Keratinocyte (primary cell): ENCODE measurements around the gene ANKMY2. TPM values are rescaled to one million over a fixed set of nuclear protein-coding genes. Genes with fewer than 3 reads are reported as not detected.

ENCODE experiments used
- DNase-seq: peaks from one replicate; pipeline ENCODE4 v3.0.0-alpha.2; 2011; ENCODE audit warnings: low read depth, missing footprints, low spot score
- FAIRE-seq: peaks from 2 replicates; lab custom pipeline; 2011; peaks lifted over from hg19 to GRCh38; lab: Jason Lieb, UNC
- H2AFZ ChIP-seq: 2 replicates; pipeline ENCODE4 v1.6.0; 2012; ENCODE audit warnings: low read length, control low read depth, inconsistent platforms; ENCODE audit not compliant: control insufficient read depth
- H3K27ac ChIP-seq: 2 replicates; pipeline ENCODE4 v1.5.1; 2011; ENCODE audit warnings: low read length; ENCODE audit not compliant: control insufficient read depth, insufficient read depth
- H3K27me3 ChIP-seq: 3 replicates; pipeline ENCODE4 v1.6.0; 2011; ENCODE audit warnings: low read length; ENCODE audit not compliant: control insufficient read depth, insufficient read depth; ENCODE audit errors: extremely low read depth
- H3K36me3 ChIP-seq, 2 experiments: 2 replicates in 1 of 2; 3 replicates in 1 of 2; pipeline ENCODE4 v1.5.1; 2011; ENCODE audit warnings: low read length in 2 of 2, mild to moderate bottlenecking in 1 of 2; ENCODE audit not compliant: control insufficient read depth in 2 of 2, insufficient read depth in 2 of 2; ENCODE audit errors: extremely low read depth in 1 of 2
- H3K4me1 ChIP-seq: 3 replicates; pipeline ENCODE4 v1.5.1; 2011; ENCODE audit warnings: low read length; ENCODE audit not compliant: control insufficient read depth, insufficient read depth; ENCODE audit errors: extremely low read depth
- H3K4me2 ChIP-seq: 3 replicates; pipeline ENCODE4 v1.6.0; 2011; ENCODE audit warnings: low read depth, low read length; ENCODE audit not compliant: control insufficient read depth, insufficient read depth; ENCODE audit errors: extremely low read depth
- H3K4me3 ChIP-seq, 3 experiments: fragments of 200-600 bp in 1 of 3; sonication (generic) in 1 of 3; 2 replicates in 2 of 3; 3 replicates in 1 of 3; pipeline ENCODE4 v1.5.1; 2011 to 2016; ENCODE audit warnings: low read length in 3 of 3, mild to moderate bottlenecking in 3 of 3, control low read depth in 2 of 3, inconsistent platforms in 1 of 3, low read depth in 1 of 3, mixed read lengths in 1 of 3, mixed run types in 1 of 3, moderate library complexity in 1 of 3; ENCODE audit not compliant: control insufficient read depth in 2 of 3, insufficient read depth in 2 of 3; ENCODE audit errors: extremely low read depth in 1 of 3
- H3K79me2 ChIP-seq: 2 replicates; pipeline ENCODE4 v1.6.0; 2012; ENCODE audit warnings: low read length; ENCODE audit not compliant: control insufficient read depth, insufficient read depth
- H3K9ac ChIP-seq: 3 replicates; pipeline ENCODE4 v1.6.0; 2011; ENCODE audit warnings: low read length; ENCODE audit not compliant: control insufficient read depth, insufficient read depth; ENCODE audit errors: extremely low read depth
- H3K9me1 ChIP-seq: 3 replicates; pipeline ENCODE4 v1.6.0; 2011; ENCODE audit warnings: low read length; ENCODE audit not compliant: control insufficient read depth, insufficient read depth; ENCODE audit errors: extremely low read depth
- H3K9me3 ChIP-seq: 2 replicates; pipeline ENCODE4 v1.5.1; 2012; ENCODE audit warnings: low read depth, low read length; ENCODE audit not compliant: control insufficient read depth
- H4K20me1 ChIP-seq: 3 replicates; pipeline ENCODE4 v1.6.0; 2011; ENCODE audit warnings: low read length; ENCODE audit not compliant: control insufficient read depth, insufficient read depth; ENCODE audit errors: extremely low read depth
- EZH2 ChIP-seq: IDR thresholded peaks from one replicate; pipeline ENCODE4 v1.6.1; 2012; ENCODE audit warnings: inconsistent platforms, mild to moderate bottlenecking, low read length, moderate library complexity
- dilution Hi-C: fragments of 300-500 bp; cut with MboI; formaldehyde crosslinking; loops from one replicate; pipeline ENCODE4 v1.7.0; 2020; ENCODE audit warnings: low sequenced_read_pairs; ENCODE audit not compliant: extremely low pct_ligation_motif_present
- polyA plus RNA-seq, 5 experiments: library from polyadenylated mRNA; depleted of rRNA in 3 of 5; stranded (reverse) in 3 of 5; stranded (forward) in 1 of 5; unstranded in 1 of 5; fragments of >200 nt; gene quantifications; 1 replicate in 1 of 5; 2 replicates in 3 of 5; 3 replicates in 1 of 5; pipeline versions ENCODE4 v1.2.1 to v1.2.3, GENCODE V29; 2011 to 2012; ENCODE audit warnings: missing spikeins in 2 of 5, low read depth in 1 of 5, low replicate concordance in 1 of 5
- TF ChIP-seq, protein P1 (sequence below), 3 experiments: IDR thresholded peaks in 1 of 3; conservative IDR thresholded peaks in 1 of 3; optimal IDR thresholded peaks in 1 of 3; 2 replicates in 2 of 3; 3 replicates in 1 of 3; pipeline versions ENCODE3 to v1.5.1; 2011; ENCODE audit warnings: low read length in 3 of 3, mild to moderate bottlenecking in 3 of 3, moderate library complexity in 2 of 3, control low read depth in 1 of 3, inconsistent platforms in 1 of 3; ENCODE audit not compliant: insufficient read depth in 2 of 3; ENCODE audit errors: extremely low read depth in 1 of 3

The ANKMY2 gene
- polyA plus RNA-seq, 1 donor (not counting 4 experiments of a cell fraction or from before 2014, with no cell fraction given): 13.3 TPM

DNA sequence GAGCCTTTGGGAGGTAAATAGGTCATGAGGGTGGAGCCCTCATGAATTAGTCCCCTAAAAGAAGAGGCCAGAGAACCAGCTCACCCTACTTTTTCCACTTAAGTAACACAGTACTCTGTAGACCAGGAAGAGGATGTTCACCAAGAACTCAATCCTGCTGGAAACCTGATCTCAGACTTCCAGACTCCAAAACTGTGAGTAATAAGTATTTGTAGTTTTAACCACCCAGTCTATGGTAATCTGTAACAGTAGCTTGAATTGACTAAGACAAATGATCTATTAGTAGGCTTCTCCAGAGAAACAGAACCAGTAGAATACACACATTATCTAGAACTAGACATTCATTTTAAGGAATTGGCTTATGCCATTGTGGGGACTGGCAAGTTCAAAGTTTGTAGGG, 51.5 kb downstream of the ANKMY2 start:
- dilution Hi-C loops: no loop called here
- DNase-seq: no peak
- FAIRE-seq: no peak

DNA sequence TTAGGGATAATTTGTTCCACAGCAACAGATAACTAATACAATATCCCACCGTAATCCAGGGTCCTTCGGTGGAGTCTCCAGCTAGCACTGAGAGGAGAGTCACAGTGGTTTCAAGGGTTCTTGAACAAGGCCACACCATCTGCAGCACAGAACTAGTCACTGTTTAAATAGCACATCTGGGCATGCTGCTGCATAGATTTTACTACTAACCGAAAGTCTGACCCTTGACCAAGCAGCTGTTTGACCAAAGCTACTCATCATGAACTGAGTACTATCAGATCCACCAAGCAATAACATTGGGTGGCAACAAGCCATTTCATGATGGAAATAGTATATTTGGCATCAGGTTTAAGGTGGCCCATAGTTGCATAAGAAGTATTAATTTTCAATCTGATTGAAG, 53.2 kb downstream of the ANKMY2 start:
- dilution Hi-C loops: no loop called here
- DNase-seq: no peak
- H3K4me2 ChIP-seq: no peak overlapping the region
- H3K27me3 ChIP-seq: no peaks in the 10 kb centered on the region
- no peaks in the 10 kb centered on the region for H3K4me1 ChIP-seq
- H3K27ac ChIP-seq: no peak overlapping the region
- no peaks in the 10 kb centered on the region for H3K9me1 ChIP-seq
- TF ChIP-seq, protein P1, sequence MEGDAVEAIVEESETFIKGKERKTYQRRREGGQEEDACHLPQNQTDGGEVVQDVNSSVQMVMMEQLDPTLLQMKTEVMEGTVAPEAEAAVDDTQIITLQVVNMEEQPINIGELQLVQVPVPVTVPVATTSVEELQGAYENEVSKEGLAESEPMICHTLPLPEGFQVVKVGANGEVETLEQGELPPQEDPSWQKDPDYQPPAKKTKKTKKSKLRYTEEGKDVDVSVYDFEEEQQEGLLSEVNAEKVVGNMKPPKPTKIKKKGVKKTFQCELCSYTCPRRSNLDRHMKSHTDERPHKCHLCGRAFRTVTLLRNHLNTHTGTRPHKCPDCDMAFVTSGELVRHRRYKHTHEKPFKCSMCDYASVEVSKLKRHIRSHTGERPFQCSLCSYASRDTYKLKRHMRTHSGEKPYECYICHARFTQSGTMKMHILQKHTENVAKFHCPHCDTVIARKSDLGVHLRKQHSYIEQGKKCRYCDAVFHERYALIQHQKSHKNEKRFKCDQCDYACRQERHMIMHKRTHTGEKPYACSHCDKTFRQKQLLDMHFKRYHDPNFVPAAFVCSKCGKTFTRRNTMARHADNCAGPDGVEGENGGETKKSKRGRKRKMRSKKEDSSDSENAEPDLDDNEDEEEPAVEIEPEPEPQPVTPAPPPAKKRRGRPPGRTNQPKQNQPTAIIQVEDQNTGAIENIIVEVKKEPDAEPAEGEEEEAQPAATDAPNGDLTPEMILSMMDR (optimal IDR thresholded peaks at IDR 0.05 in 1 of 3, IDR thresholded peaks at IDR 0.05 in 1 of 3, conservative IDR thresholded peaks at IDR 0.05 in 1 of 3; ENCODE audit: extremely low read depth in 1 of 3, insufficient read depth in 2 of 3, low read length in 3 of 3): no peak
- TF ChIP-seq EZH2: no peak
- no peak overlapping the region for H2AFZ ChIP-seq
- H3K36me3 ChIP-seq: no peaks in the 10 kb centered on the region
- no peak overlapping the region for H3K4me3 ChIP-seq
- no peaks in the 10 kb centered on the region for H3K9me3 ChIP-seq
- H3K9ac ChIP-seq: no peak overlapping the region
- FAIRE-seq: no peak
- no peaks in the 10 kb centered on the region for H4K20me1 ChIP-seq
- H3K79me2 ChIP-seq: no peaks in the 10 kb centered on the region

More for the DNA sequence above, 51.5 kb downstream of the ANKMY2 start:
- no peak overlapping the region for H3K4me3 ChIP-seq
- H3K79me2 ChIP-seq: no peaks in the 10 kb centered on the region
- H3K9me1 ChIP-seq: no peaks in the 10 kb centered on the region
- no peaks in the 10 kb centered on the region for H4K20me1 ChIP-seq
- H3K4me1 ChIP-seq: no peaks in the 10 kb centered on the region
- H3K27ac ChIP-seq: no peak overlapping the region
- no peak overlapping the region for H2AFZ ChIP-seq
- TF ChIP-seq, protein P1 (optimal IDR thresholded peaks at IDR 0.05 in 1 of 3, IDR thresholded peaks at IDR 0.05 in 1 of 3, conservative IDR thresholded peaks at IDR 0.05 in 1 of 3; ENCODE audit: extremely low read depth in 1 of 3, insufficient read depth in 2 of 3, low read length in 3 of 3): no peak
- TF ChIP-seq EZH2: no peak
- H3K36me3 ChIP-seq: no peaks in the 10 kb centered on the region
- H3K4me2 ChIP-seq: no peak overlapping the region
- H3K27me3 ChIP-seq: no peaks in the 10 kb centered on the region
- no peaks in the 10 kb centered on the region for H3K9me3 ChIP-seq
- H3K9ac ChIP-seq: no peak overlapping the region
